HepG2 (cell line): ENCODE data around the gene TRMT1. TPM values are rescaled to one million over a fixed set of nuclear protein-coding genes. Genes with fewer than 3 reads are reported as not detected.
A peak's percentile ranks its signal among the peaks of the same experiment; 100 is the strongest.

Experiments
- CERS6 ChIP-seq: sonication (generic); formaldehyde crosslinking; IDR thresholded peaks from 2 replicates; pipeline ENCODE4 v1.5.0; 2020; ENCODE audit warnings: missing genetic modification reagents
- EHMT2 ChIP-seq: fragments of 200-600 bp; sonication (generic); IDR thresholded peaks from 2 replicates; pipeline ENCODE4 v1.7.0; 2017; ENCODE audit warnings: antibody characterized with exemption, low read depth, low read length, borderline replicate concordance
- FOSL2 ChIP-seq: sonication (generic); formaldehyde crosslinking; IDR thresholded peaks from 2 replicates; pipeline ENCODE4 v1.4.0; 2020; ENCODE audit warnings: missing genetic modification reagents
- GATAD1 ChIP-seq: IDR thresholded peaks from 2 replicates; pipeline ENCODE4 v1.6.1; 2016; ENCODE audit warnings: missing genetic modification reagents, missing compliant biosample characterization
- IKZF4 ChIP-seq: sonication (generic); formaldehyde crosslinking; IDR thresholded peaks from 2 replicates; pipeline ENCODE4 v1.5.1; 2020; ENCODE audit warnings: borderline replicate concordance, mild to moderate bottlenecking, low read depth, missing genetic modification reagents; ENCODE audit errors: not compliant biosample characterization
- KAT7 ChIP-seq: IDR thresholded peaks from 2 replicates; pipeline ENCODE4 v1.6.1; 2018; ENCODE audit warnings: borderline replicate concordance, missing compliant biosample characterization
- KAT8 ChIP-seq: IDR thresholded peaks from 2 replicates; pipeline ENCODE4 v1.6.1; 2016; ENCODE audit warnings: missing genetic modification reagents, missing compliant biosample characterization
- MED13 ChIP-seq: sonication (generic); formaldehyde crosslinking; IDR thresholded peaks from 2 replicates; pipeline ENCODE4 v1.5.0; 2020; ENCODE audit warnings: missing genetic modification reagents
- MEIS1 ChIP-seq: sonication (generic); formaldehyde crosslinking; IDR thresholded peaks from 2 replicates; pipeline ENCODE4 v1.9.0; 2021; ENCODE audit warnings: mild to moderate bottlenecking, missing genetic modification reagents, moderate library complexity, borderline replicate concordance
- NR2C2 ChIP-seq: sonication (generic); formaldehyde crosslinking; IDR thresholded peaks from 2 replicates; pipeline ENCODE4 v1.4.0; 2020; ENCODE audit warnings: missing genetic modification reagents, mild to moderate bottlenecking, moderate library complexity, borderline replicate concordance
- PRDM4 ChIP-seq: sonication (generic); formaldehyde crosslinking; IDR thresholded peaks from 2 replicates; pipeline ENCODE4 v1.9.0; 2021; ENCODE audit warnings: missing genetic modification reagents, borderline replicate concordance
- SAP130 ChIP-seq: IDR thresholded peaks from 2 replicates; pipeline ENCODE4 v1.6.1; 2016; ENCODE audit warnings: low read depth
- ZFAT ChIP-seq: sonication (generic); formaldehyde crosslinking; conservative IDR thresholded peaks from 2 replicates; pipeline ENCODE4 v1.8.1; 2023; ENCODE audit warnings: missing genetic modification reagents, inconsistent platforms
- ZKSCAN5 ChIP-seq: sonication (generic); formaldehyde crosslinking; IDR thresholded peaks from 2 replicates; pipeline ENCODE4 v1.5.1; 2020; ENCODE audit warnings: mild to moderate bottlenecking, missing genetic modification reagents
- ZMYM2 ChIP-seq: sonication (generic); formaldehyde crosslinking; IDR thresholded peaks from 2 replicates; pipeline ENCODE4 v1.8.0; 2022; ENCODE audit warnings: mild to moderate bottlenecking, missing genetic modification reagents
- ZNF225 ChIP-seq: sonication (generic); formaldehyde crosslinking; IDR thresholded peaks from 2 replicates; pipeline ENCODE4 v1.4.0; 2020; ENCODE audit warnings: mild to moderate bottlenecking, missing genetic modification reagents
- ZNF280D ChIP-seq: sonication (generic); formaldehyde crosslinking; IDR thresholded peaks from 2 replicates; pipeline ENCODE4 v1.5.1; 2020; ENCODE audit warnings: mild to moderate bottlenecking, missing genetic modification reagents
- ZNF343 ChIP-seq: sonication (generic); formaldehyde crosslinking; IDR thresholded peaks from 2 replicates; pipeline ENCODE4 v1.4.0; 2020; ENCODE audit warnings: mild to moderate bottlenecking, missing genetic modification reagents
- ZNF430 ChIP-seq: sonication (generic); formaldehyde crosslinking; IDR thresholded peaks from 2 replicates; pipeline ENCODE4 v1.9.0; 2021; ENCODE audit warnings: mild to moderate bottlenecking, missing genetic modification reagents
- ZNF549 ChIP-seq: sonication (generic); formaldehyde crosslinking; IDR thresholded peaks from 2 replicates; pipeline ENCODE4 v1.5.0; 2020; ENCODE audit warnings: missing genetic modification reagents
- ZNF672 ChIP-seq: sonication (generic); formaldehyde crosslinking; IDR thresholded peaks from 2 replicates; pipeline ENCODE4 v1.8.1; 2022; ENCODE audit warnings: missing genetic modification reagents
- ZNF766 ChIP-seq: sonication (generic); formaldehyde crosslinking; IDR thresholded peaks from 2 replicates; pipeline ENCODE4 v1.5.0; 2020; ENCODE audit warnings: missing genetic modification reagents, borderline replicate concordance
- ZSCAN25 ChIP-seq: sonication (generic); formaldehyde crosslinking; IDR thresholded peaks from 2 replicates; pipeline ENCODE4 v1.8.0; 2022; ENCODE audit warnings: mild to moderate bottlenecking, missing genetic modification reagents
- polyA plus RNA-seq, 8 experiments: library from polyadenylated mRNA; depleted of rRNA in 3 of 8; stranded (reverse) in 7 of 8; unstranded in 1 of 8; fragments of >200 nt; fragmentation: Illumina TruSeq in 4 of 8; extraction: Trizol in 4 of 8; gene quantifications; 2 replicates each; pipeline versions ENCODE4 v1.2.1 to v1.2.3, GENCODE V29; 2011 to 2016; ENCODE audit warnings: low read depth in 4 of 8, missing spikeins in 1 of 8, mixed read lengths in 1 of 8; ENCODE audit not compliant: insufficient read depth in 1 of 8
- total RNA-seq, 5 experiments: library from RNA; depleted of rRNA; stranded (reverse); fragments of >200 nt; fragmentation: Illumina TruSeq; extraction: Trizol; gene quantifications; 2 replicates each; pipeline ENCODE4 v1.2.3, GENCODE V29; 2016; ENCODE audit warnings: low read depth in 1 of 5

The TRMT1 gene
- total and polyA plus RNA-seq, 2 of the 13 experiments (the other 11 are each of a cell fraction or from before 2014, with no cell fraction given): 35.5 to 44.1 TPM

GRCh38 chr19:13060964-13061927 lies 55.3 kb downstream of the TRMT1 start (continued):
- TF ChIP-seq MED13: peak; percentile 35; the same call in 1 of the 2 replicates
- TF ChIP-seq IKZF4 (CRISPR knock-in tag): no peak
- no peak for TF ChIP-seq ZMYM2 (CRISPR knock-in tag)
- no peak for TF ChIP-seq EHMT2
- TF ChIP-seq ZNF672 (CRISPR knock-in tag): no peak
- 0 out of 2 replicates have a peak, but pooled peaks have one; percentile 18 for TF ChIP-seq PRDM4
- TF ChIP-seq NR2C2: no peak
- no peak for TF ChIP-seq MEIS1 (CRISPR knock-in tag)
- TF ChIP-seq KAT8: no peak; the same call in 1 of the 2 replicates
- no peak for TF ChIP-seq ZNF343
- no peak for TF ChIP-seq ZNF549
- peak; percentile 76; the same call in 1 of the 2 replicates for TF ChIP-seq CERS6
- peak; percentile 45 for TF ChIP-seq GATAD1
- peak; percentile 85; the same call in 1 of the 2 replicates for TF ChIP-seq KAT7 (CRISPR knock-in tag)
- TF ChIP-seq FOSL2 (CRISPR knock-in tag): peak; percentile 62
- TF ChIP-seq ZNF766 (CRISPR knock-in tag): 0 out of 2 replicates have a peak, but pooled peaks have one; percentile 33
- TF ChIP-seq ZNF225 (CRISPR knock-in tag): peak; percentile 43; the same call in 1 of the 2 replicates
- TF ChIP-seq SAP130: peak; percentile 78
- TF ChIP-seq ZKSCAN5 (CRISPR knock-in tag): no peak
- TF ChIP-seq ZNF280D (CRISPR knock-in tag): 0 out of 2 replicates have a peak, but pooled peaks have one; percentile 25
- TF ChIP-seq ZSCAN25: 0 out of 2 replicates have a peak, but pooled peaks have one; percentile 19
- no peak; the same call in 1 of the 2 replicates for TF ChIP-seq ZNF430 (CRISPR knock-in tag)
- 0 out of 2 replicates have a peak, but pooled peaks have one; percentile 39 for TF ChIP-seq ZFAT (CRISPR knock-in tag)
